IPS-18c (cell line): ENCODE measurements around the gene GH1.
"Not testable (repeated sequence)": the region's sequence is repeated elsewhere in the genome, so short reads cannot be mapped to it uniquely, and the experiment has no call there.

Experiments used
- H3K4me3 ChIP-seq: 2 replicates; pipeline ENCODE4 v1.7.0; 2013; ENCODE audit warnings: low read depth, mild to moderate bottlenecking, low read length, moderate library complexity; ENCODE audit not compliant: insufficient read depth
- H3K9me3 ChIP-seq: one replicate; pipeline ENCODE4 v1.6.1; 2013; ENCODE audit warnings: mild to moderate bottlenecking, low read length, moderate library complexity; ENCODE audit not compliant: control insufficient read depth, insufficient read depth

GH1 gene

DNA sequence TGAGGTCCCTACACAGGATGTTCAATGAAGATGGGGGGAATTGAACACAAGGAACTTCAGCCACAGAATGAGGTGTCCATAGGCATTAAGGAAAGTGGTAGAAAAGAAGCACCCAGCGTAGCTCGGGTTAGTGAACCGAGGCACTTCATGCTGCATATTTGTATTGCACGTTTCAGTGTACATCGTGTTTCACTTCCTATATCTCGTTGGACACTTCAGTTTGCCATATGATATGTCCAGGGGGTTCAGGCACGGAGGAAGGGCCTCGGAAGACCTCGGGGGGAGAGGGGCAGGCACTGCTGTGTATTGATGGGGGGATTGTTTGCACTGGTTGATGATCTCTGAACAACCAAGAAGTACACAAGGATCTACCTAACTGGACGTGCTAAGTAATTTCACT lies 2.9 kb downstream of the GH1 start:
- not testable (repeated sequence) for H3K9me3 ChIP-seq, H3K4me3 ChIP-seq

DNA sequence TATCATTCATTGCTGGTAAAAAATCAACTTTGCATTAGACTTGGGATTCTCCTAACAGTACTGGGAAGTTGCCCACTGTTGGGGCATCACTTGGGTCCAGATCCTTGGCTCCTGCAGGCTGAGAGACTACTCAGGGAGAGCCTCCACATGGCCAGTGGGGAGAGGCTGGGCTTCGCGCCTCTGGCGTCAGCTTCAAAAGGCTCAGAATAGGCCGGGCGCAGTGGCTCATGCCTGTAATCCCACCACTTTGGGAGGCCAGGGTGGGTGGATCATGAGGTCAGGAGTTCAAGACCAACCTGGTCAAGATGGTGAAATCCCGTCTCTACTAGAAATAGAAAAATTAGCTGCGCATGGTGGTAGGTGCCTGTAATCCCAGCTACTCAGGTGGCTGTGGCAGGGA lies 4.2 kb downstream of the GH1 start:
- peaks cover 4% of the 10 kb centered on the region for H3K9me3 ChIP-seq
- H3K4me3 ChIP-seq: no peak overlapping the region

DNA sequence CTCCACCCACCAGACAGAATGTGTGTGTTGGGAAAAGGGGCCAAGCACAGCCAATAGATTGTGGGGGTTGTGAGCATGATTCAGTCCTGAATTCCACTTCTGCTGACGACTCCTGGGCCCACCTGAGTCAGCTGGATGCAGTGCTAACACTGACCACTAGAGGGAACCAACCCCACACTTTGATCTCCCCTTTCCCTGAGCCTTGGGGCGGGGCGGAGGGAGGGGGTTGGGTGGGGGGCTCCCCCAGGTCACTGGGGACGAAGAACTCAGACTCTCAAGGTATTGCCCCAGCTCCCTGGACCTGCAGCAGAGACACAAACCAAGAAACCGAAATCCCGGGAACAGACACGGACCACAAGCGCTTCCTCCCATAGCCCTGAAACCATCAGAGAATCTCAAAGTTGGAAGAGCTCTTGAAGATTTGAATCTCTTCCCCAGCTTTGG lies 7.0 kb downstream of the GH1 start:
- Histone ChIP-seq H3K9me3 (no peaks in the 10 kb centered on the region), H3K4me3 (no peak overlapping the region)

DNA sequence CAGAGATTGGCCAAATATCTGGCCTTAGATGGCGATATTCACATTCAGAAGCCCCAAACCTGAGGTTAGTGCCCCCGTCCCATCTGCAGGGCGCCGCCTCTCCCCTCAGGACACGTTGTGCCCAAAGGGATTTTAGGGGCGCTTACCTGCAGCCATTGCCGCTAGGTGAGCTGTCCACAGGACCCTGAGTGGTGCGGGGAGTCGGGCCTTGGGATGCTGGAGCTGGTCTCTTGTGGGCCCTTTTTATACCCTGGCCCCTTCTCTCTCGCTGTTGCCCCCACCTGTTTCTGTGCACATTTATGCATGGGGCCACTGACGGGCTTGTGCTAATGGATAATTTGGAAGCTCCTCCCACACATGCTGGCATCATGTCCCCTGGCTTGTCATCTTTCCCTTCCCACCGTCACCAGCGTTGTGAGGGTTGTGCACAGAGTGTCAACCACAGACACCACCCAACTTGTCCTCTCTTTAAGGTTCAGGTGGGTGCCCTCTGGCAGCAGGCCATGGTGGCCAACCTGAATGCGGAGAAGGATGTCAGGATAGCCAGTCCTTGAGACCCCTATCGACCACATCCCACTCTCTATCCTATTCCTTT lies 7.5 kb downstream of the GH1 start, which contains the start of gene CSHL1:
Gene CSHL1, minus strand, starts transcription at position 218 of the 595 bp plus-strand sequence. Its CDS starts 62 bp downstream, at position 156.
- no peak within 1 kb of the TSS for H3K4me3 ChIP-seq

GRCh38 chr17:63910096-63910495 lies 8.5 kb downstream of the GH1 start:
- no peak overlapping the region for H3K4me3 ChIP-seq
- H3K9me3 ChIP-seq: no peaks in the 10 kb centered on the region

More for the DNA sequence above, 7.5 kb downstream of the GH1 start, which contains the start of gene CSHL1:
- no peaks in the 10 kb centered on the region for H3K9me3 ChIP-seq

GRCh38 chr17:63909586-63909985 lies 9.1 kb downstream of the GH1 start:
- not testable (repeated sequence) for H3K9me3 ChIP-seq, H3K4me3 ChIP-seq

DNA sequence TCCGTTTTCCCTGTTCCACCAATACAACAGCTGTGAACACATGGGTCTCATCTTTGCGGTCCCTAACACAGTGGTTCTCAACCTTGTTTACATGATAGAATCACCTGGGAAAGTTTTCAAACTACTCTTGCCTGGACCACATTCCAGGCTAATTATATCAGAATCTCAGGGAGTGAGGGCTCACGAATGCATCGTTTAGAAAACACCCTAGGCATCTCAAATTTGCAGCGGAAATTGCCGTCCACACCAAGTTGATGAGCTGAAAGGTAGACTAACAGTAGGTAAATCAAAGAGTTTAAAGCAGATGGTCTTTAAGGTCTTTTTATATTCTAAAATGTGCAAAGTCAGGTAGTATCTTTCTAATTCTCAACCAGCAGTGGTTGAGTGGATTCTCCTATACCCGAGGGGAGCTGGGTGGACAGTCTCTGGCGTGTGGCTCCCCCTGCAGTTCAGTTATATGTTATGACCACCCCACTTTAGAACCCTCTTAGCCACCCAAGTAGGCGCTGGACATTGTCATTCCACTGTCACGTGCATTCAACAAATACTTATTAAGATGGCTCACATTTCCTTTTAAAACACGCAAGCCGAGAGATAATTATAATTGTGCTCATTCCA lies 11.4 kb downstream of the GH1 start:
- not testable (repeated sequence) for H3K4me3 ChIP-seq, H3K9me3 ChIP-seq

GRCh38 chr17:63904796-63905195 lies 13.8 kb downstream of the GH1 start:
- not testable (repeated sequence) for H3K4me3 ChIP-seq

DNA sequence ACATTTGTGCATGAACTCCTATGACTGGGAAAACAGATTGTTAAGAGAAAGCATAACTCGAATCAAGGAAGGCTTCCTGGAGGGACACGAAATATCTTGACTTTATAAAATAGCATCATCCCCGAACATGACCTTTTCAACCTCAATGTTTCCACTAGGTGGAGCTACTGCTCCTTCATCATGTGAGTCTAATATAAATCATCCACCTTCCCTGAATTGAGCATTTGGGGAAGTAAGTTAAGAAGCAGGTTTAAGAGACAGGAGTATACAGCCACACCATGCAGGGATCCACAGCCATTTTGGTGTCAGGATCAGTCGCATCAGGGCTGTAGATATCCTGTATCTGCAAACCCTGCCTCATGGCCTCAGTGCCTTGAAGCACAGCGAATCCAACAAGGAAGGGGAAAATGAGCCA lies 14.8 kb downstream of the GH1 start:
- not testable (repeated sequence) for H3K9me3 ChIP-seq, H3K4me3 ChIP-seq

More at GRCh38 chr17:63904796-63905195, 13.8 kb downstream of the GH1 start:
- not testable (repeated sequence) for H3K9me3 ChIP-seq

DNA sequence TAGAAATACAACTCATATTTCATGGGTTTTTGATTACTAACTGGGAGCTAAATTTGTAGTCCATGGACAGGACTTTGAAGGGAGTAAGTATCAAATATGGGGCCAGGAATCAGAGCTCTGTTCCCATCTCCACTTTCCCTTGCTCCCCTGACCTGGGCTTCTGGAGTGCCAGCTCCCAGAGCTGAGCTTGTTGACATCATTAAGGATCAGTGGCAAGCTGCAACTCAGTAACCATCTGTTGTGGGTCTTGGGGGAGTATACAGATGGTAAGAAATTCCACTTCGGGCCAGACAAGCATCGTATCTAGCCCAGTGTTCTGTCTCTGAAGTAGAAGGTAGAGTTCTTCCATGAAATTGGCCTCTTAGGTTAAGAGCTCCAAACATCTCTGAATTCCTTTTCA lies 16.7 kb downstream of the GH1 start:
- H3K4me3 ChIP-seq, H3K9me3 ChIP-seq: not testable (repeated sequence)

- not testable (repeated sequence) for H3K9me3 ChIP-seq, H3K4me3 ChIP-seq
These were observed 19.5 kb downstream of the GH1 start for GRCh38 chr17:63898899-63899798.

DNA sequence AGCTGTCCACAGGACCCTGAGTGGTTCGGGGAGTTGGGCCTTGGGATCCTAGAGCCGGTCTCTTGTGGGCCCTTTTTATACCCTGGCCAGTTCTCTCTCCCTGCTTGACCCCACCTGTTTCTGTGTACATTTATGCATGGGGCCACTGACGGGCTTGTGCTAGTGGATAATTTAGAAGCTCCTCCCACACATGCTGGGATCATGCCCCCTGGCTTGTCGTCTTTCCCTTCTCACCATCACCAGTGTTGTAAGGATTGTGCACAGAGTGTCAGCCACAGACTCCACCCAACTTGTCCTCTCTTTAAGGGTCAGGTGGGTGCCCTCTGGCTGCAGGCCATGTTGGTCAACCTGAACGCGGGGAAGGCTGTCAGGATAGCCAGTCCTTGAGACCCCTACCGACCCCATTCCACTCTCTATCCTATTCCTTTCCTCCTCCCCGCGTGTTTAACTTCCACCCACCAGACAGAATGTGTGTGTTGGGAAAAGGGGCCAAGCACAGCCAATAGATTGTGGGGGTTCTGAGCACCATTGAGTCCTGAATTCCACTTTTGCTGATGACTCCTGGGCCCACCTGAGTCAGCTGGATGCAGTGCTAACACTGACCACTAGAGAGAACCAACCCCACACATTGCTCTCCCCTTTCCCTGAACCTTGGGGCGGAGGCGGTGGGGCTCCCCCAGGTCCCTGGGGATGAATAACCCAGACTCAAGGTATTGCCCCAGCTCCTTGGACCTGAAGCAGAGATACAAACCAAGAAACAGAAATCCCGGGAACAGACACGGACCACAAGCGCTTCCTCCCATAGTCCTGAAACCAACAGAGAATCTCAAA lies 21.9 kb downstream of the GH1 start, which contains the start of gene CSH1:
Gene CSH1, minus strand, starts transcription at position 51 of the 831 bp plus-strand sequence. CDS start 63 bp downstream, outside the sequence.
- not testable (repeated sequence) for H3K4me3 ChIP-seq, H3K9me3 ChIP-seq

DNA sequence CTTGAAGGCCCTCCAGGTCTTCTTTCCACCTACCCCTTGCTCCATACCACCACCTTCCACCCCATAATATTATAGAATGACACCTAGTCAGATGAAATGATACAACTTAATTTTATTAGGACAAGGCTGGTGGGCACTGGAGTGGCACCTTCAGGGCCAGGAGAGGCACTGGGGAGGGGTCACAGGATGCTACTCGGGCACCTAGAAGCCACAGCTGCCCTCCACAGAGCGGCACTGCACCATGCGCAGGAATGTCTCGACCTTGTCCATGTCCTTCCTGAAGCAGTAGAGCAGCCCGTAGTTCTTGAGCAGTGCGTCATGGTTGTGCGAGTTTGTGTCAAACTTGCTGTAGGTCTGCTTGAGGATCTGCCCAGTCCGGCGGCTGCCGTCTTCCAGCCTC lies 23.8 kb downstream of the GH1 start:
- H3K9me3 ChIP-seq, H3K4me3 ChIP-seq: not testable (repeated sequence)

DNA sequence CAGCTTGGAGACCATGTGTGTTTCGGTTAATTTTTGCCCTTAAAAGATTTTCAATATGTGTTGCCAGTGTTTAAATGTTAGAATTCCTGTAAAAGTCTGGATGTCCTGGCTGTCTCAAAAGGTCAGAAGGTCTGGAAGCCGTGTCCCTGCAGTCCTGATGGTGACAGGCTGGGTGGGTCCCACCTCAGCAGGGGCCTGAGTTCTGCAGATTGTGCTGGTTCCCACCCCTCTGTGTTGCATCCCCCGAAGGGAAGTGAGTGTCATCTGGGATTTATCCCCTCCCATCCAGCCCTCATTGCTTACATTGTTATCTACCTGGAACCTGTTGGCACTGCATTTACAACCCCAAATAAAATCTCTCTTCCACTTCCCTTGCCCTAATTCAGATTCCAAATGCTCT lies 24.6 kb downstream of the GH1 start:
- H3K9me3 ChIP-seq, H3K4me3 ChIP-seq: not testable (repeated sequence)

- not testable (repeated sequence) for H3K4me3 ChIP-seq, H3K9me3 ChIP-seq
These were observed 26.2 kb downstream of the GH1 start for GRCh38 chr17:63892316-63893037.

DNA sequence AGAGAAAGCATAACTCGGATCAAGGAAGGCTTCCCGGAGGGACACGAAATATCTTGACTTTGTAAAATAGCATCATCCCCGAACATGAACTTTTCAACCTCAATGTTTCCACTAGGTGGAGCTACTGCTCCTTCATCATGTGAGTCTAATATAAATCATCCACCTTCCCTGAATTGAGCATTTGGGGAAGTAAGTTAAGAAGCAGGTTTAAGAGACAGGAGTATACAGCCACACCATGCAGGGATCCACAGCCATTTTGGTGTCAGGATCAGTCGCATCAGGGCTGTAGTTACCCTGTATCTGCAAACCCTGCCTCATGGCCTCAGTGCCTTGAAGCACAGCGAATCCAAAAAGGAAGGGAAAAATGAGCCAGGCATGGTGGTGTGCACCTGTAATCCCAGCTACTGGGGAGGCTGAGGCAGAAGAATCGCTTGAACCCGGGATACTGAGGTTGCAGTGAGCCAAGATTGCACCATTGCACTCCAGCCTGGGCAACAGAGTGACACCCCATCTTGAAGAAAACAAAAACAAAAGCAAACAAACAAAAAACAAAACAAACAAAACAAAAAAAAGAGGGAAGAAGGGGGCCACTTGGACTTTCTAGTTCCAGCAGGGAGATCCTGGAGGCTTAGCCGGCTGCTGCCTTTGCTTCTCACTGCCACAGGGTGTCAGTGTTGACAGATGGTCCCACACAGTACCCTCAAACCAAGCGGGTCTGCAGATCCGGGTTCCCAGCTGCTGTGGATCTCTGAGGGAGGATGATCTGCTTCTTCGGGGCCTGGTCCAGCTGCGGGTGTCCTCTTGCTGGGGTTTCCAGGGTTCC lies 29.4 kb downstream of the GH1 start:
- not testable (repeated sequence) for H3K9me3 ChIP-seq, H3K4me3 ChIP-seq
